GM23248 (cell line): ENCODE measurements around the gene GLIPR1. TPM values are rescaled to one million over a fixed set of nuclear protein-coding genes. Genes with fewer than 3 reads are reported as not detected.
A peak's percentile ranks its signal among the peaks of the same experiment; 100 is the strongest.
"Not testable (repeated sequence)": the region's sequence is repeated elsewhere in the genome, so short reads cannot be mapped to it uniquely, and the experiment has no call there.

Experiments used
- DNase-seq: peaks from one replicate; pipeline ENCODE4 v3.0.0-alpha.2; 2015
- H2AFZ ChIP-seq: fragments of 200-600 bp; sonication (generic); 2 replicates; pipeline ENCODE4 v1.6.1; 2016; ENCODE audit warnings: antibody characterized with exemption
- H3F3A ChIP-seq: fragments of 200-600 bp; sonication (generic); 2 replicates; pipeline ENCODE4 v1.6.1; 2016; ENCODE audit warnings: mild to moderate bottlenecking, antibody characterized with exemption, mixed run types; ENCODE audit not compliant: insufficient read depth
- H3K27ac ChIP-seq: fragments of 200-600 bp; sonication (generic); 2 replicates; pipeline ENCODE4 v1.5.1; 2016; ENCODE audit warnings: mild to moderate bottlenecking
- H3K27me3 ChIP-seq: fragments of 200-600 bp; sonication (generic); replicated peaks from 2 replicates; pipeline ENCODE4 v1.6.1; 2016; ENCODE audit warnings: mild to moderate bottlenecking; ENCODE audit not compliant: insufficient read depth
- H3K36me3 ChIP-seq: fragments of 200-600 bp; sonication (generic); 2 replicates; pipeline ENCODE4 v1.6.1; 2016; ENCODE audit warnings: low read depth, mild to moderate bottlenecking
- H3K4me1 ChIP-seq: fragments of 200-600 bp; sonication (generic); 2 replicates; pipeline ENCODE4 v1.6.1; 2016; ENCODE audit warnings: mild to moderate bottlenecking; ENCODE audit not compliant: insufficient read depth
- H3K4me2 ChIP-seq: fragments of 200-600 bp; sonication (generic); one replicate; pipeline ENCODE4 v1.6.1; 2016; ENCODE audit warnings: mild to moderate bottlenecking; ENCODE audit not compliant: unreplicated experiment
- H3K4me3 ChIP-seq: fragments of 200-600 bp; sonication (generic); 2 replicates; pipeline ENCODE4 v1.5.1; 2016; ENCODE audit warnings: mild to moderate bottlenecking
- H3K79me2 ChIP-seq: fragments of 200-600 bp; sonication (generic); 2 replicates; pipeline ENCODE4 v1.6.1; 2016; ENCODE audit warnings: mild to moderate bottlenecking; ENCODE audit not compliant: insufficient read depth
- H3K9ac ChIP-seq: fragments of 200-600 bp; sonication (generic); 2 replicates; pipeline ENCODE4 v1.6.1; 2016; ENCODE audit warnings: mild to moderate bottlenecking
- H3K9me2 ChIP-seq: fragments of 200-600 bp; sonication (generic); 2 replicates; pipeline ENCODE4 v1.6.1; 2016; ENCODE audit warnings: mixed run types, mild to moderate bottlenecking, moderate library complexity; ENCODE audit not compliant: insufficient read depth
- H3K9me3 ChIP-seq: fragments of 200-600 bp; sonication (generic); one replicate; pipeline ENCODE4 v1.6.1; 2017; ENCODE audit warnings: low read depth
- H4K20me1 ChIP-seq: fragments of 200-600 bp; sonication (generic); 2 replicates; pipeline ENCODE4 v1.6.0; 2016; ENCODE audit not compliant: insufficient read depth
- EZH2 ChIP-seq: fragments of 200-600 bp; sonication (generic); IDR thresholded peaks from 2 replicates; pipeline ENCODE4 v1.6.1; 2018; ENCODE audit warnings: antibody characterized with exemption, mild to moderate bottlenecking; ENCODE audit not compliant: insufficient read depth, poor library complexity, severe bottlenecking
- EZH2phosphoT487 ChIP-seq: fragments of 200-600 bp; sonication (generic); IDR thresholded peaks from 2 replicates; pipeline ENCODE4 v1.6.1; 2018; ENCODE audit warnings: antibody characterized with exemption, moderate library complexity, mild to moderate bottlenecking, low read depth; ENCODE audit not compliant: insufficient read depth
- WGBS, 2 experiments: methylation state at CpG; one replicate each; pipeline ENCODE4 v1.1.6; 2015 to 2017; ENCODE audit warnings: low lambda C conversion rate in 2 of 2, low coverage in 1 of 2; ENCODE audit errors: missing lambda C conversion rate in 2 of 2; 5-methylcytosine and 5-hydroxymethylcytosine counted together
- in situ Hi-C: fragments of 300-500 bp; cut with MboI; formaldehyde crosslinking; loops from 2 replicates; pipeline ENCODE4 v1.15.0; 2020
- polyA plus RNA-seq: library from polyadenylated mRNA; unstranded; fragments of >200 nt; fragmentation: Nextera tagmentation; extraction: Ambion mirVana; gene quantifications from 2 replicates; pipeline ENCODE4 v1.2.1, GENCODE V29; 2016
- total RNA-seq: library from RNA; depleted of rRNA; stranded (reverse); fragments of >200 nt; shearing (Covaris generic); gene quantifications from 2 replicates; pipeline ENCODE4 v1.2.3, GENCODE V29; 2014

The GLIPR1 gene
- total and polyA plus RNA-seq, 2 experiments from 2014 or later, result 272 to 507 TPM

DNA sequence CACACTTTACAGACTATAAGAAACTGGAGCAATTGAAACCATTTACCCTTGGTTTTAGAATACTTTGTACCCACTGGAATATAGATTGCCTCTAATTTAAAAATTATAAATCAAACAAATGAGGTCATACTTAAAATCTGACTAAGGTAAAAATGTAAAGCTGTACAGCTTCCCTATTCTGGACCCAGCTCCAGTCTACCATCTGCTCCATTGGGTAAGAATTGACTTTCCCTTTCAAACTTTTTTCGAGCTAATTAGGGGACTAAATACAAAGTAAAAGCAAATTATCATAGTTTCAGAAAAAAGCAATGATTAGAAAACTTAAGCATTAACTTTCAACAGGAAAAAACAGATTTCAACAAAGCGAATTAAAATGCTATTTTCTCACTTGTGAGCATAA, 26.5 kb downstream of the GLIPR1 start:
- in situ Hi-C loops, result no loop called here
- H3K36me3 ChIP-seq, result peaks cover 44% of the 10 kb centered on the region
- H3K79me2 ChIP-seq, result peaks cover 74% of the 10 kb centered on the region

DNA sequence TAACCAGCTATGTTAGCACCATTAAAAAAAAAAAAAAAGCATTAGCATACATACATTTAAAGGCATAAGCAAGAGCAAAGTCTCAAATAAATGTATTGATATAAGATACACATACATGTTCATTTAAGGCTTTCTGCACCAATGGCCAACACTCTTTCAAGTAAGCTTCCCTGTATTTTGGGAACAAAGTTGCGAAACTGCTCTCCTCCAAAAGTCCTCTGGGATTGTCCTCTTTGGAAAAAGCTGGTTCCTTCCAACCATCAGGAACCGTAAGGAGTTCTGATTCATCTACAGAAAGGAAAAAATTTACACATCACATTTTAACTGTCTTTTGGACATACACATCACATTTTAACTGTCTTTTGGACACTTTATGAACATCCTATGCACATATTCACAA, 27.6 kb downstream of the GLIPR1 start:
- Histone ChIP-seq H2AFZ (no peak overlapping the region), H3K4me3 (no peak overlapping the region), H3K79me2 (peaks cover 74% of the 10 kb centered on the region), H4K20me1 (no peaks in the 10 kb centered on the region), H3K9me3 (no peaks in the 10 kb centered on the region), H3K27ac (peak overlapping the region; percentile 14; the same call in 1 of the 2 replicates), H3F3A (peaks cover 61% of the 10 kb centered on the region), H3K36me3 (peaks cover 34% of the 10 kb centered on the region), H3K4me2 (no peak overlapping the region), H3K9ac (peak overlapping the region; percentile 6; the same call in 1 of the 2 replicates), H3K27me3 (no peaks in the 10 kb centered on the region), H3K4me1 (peaks cover 15% of the 10 kb centered on the region), H3K9me2 (no peaks in the 10 kb centered on the region)
- WGBS, 2 experiments, result 61 to 66% methylated on average over 2 of the region's 2 CpGs
- in situ Hi-C loops, result no loop called here
- DNase-seq, result no peak
- TF ChIP-seq EZH2, result no peak
- no peak for TF ChIP-seq EZH2phosphoT487

More for the DNA sequence above, 26.5 kb downstream of the GLIPR1 start:
- H3F3A ChIP-seq, result peaks cover 72% of the 10 kb centered on the region
- 95 to 100% methylated on average over 2 of the region's 2 CpGs for WGBS, 2 experiments
- TF ChIP-seq EZH2phosphoT487 (no peak), EZH2 (no peak)
- DNase-seq, result no peak
- 0 out of 2 replicates have a peak overlapping the region, but pooled peaks have one; percentile 9 for H3K9ac ChIP-seq
- H3K27me3 ChIP-seq, result no peaks in the 10 kb centered on the region
- H3K4me3 ChIP-seq, result no peak overlapping the region
- peak overlapping the region; percentile 16 for H3K27ac ChIP-seq
- no peak overlapping the region for H3K4me2 ChIP-seq
- no peak overlapping the region for H2AFZ ChIP-seq
- no peaks in the 10 kb centered on the region for H3K9me3 ChIP-seq
- peaks cover 13% of the 10 kb centered on the region for H3K4me1 ChIP-seq
- H4K20me1 ChIP-seq, result no peaks in the 10 kb centered on the region
- H3K9me2 ChIP-seq, result no peaks in the 10 kb centered on the region

DNA sequence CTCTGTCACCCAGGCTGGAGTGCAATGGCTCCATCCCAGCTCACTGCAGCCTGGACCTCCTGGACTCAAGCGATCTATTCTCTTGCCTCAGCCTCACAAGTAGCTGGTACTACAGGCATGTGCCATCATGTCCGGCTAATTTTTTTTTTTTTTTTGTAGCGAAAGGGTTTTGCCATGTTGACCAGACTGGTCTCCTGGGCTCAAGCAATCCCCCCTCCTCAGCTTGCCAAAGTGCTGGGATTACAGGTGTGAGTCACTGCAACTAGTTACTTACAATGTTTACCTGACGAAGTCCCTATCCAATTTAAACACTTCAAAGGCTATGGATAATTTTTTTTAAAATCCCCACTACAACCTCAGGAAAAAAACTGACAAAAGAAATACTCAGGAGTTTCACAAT, 29.1 kb downstream of the GLIPR1 start:
- no peaks in the 10 kb centered on the region for H3K9me3 ChIP-seq
- peaks cover 47% of the 10 kb centered on the region for H3F3A ChIP-seq
- H3K36me3 ChIP-seq, result peaks cover 20% of the 10 kb centered on the region
- H3K79me2 ChIP-seq, result peaks cover 68% of the 10 kb centered on the region
- in situ Hi-C loops, result no loop called here
- no peaks in the 10 kb centered on the region for H3K27me3 ChIP-seq
- peak overlapping the region; percentile 98 for H3K4me3 ChIP-seq
- H2AFZ ChIP-seq, result no peak overlapping the region
- peak overlapping the region; percentile 100 for H3K4me2 ChIP-seq
- no peak for DNase-seq
- TF ChIP-seq EZH2, result no peak
- no peak for TF ChIP-seq EZH2phosphoT487
- no peaks in the 10 kb centered on the region for H3K9me2 ChIP-seq
- H4K20me1 ChIP-seq, result no peaks in the 10 kb centered on the region
- peak overlapping the region; percentile 95 for H3K9ac ChIP-seq
- peaks cover 15% of the 10 kb centered on the region for H3K4me1 ChIP-seq
- no peak overlapping the region for H3K27ac ChIP-seq
- WGBS, 2 experiments, result 79 to 84% methylated on average over 3 to 4 of the region's 4 CpGs

DNA sequence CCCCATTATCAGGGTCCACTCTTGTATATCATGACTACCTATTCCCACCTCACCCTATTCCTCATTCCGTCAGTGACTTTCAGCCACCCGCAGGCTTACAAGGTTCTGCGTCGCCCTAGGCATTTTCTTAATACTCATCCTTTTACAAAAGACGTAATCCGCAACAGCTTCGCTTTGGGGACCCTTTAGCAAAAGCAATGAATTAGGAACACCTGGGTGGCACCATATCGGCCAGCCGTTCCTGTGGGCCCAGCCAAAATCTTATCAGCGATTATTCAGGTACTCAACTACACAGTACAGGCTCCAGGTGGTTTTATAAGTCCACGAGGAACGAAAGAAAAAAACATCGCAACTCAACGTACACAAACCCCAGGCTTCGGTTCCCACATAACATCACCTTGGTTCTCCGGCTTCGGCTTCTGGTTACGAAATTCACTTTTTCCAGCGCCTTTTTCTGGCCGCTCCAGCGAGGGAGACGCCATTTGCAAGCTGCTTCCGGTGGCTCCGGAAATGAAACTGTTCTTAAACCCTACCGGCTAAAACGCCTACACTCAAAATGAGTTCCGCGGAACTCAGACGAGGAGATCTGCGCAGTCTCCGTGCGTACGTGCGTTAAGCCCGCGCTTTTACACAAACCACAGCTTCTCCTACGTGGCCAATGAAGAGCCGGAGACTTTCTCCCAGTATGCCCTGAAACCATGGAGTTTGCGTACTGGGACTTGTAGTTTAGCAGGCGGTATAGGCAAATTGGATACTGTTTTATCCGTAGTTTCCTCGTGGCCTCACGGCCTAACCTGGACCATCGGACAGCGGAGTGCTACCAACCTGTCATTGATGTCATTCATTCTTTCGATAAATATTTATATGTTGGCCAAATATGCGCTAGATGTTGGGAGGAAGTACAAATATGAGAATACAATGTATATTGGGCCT, 30.8 kb downstream of the GLIPR1 start, which contains the start of gene KRR1:
KRR1 (minus strand) TSS at position 494 of the 933 bp plus-strand sequence; CDS start at position 482, 12 bp downstream.
- Histone ChIP-seq H4K20me1 (no peaks in the 10 kb centered on the region), H3K4me2 (peak within 1 kb of the TSS; percentile 100), H3K36me3 (0 out of 2 replicates have a peak, but pooled peaks cover 3% of the 10 kb centered on the region), H2AFZ (peak within 1 kb of the TSS; percentile 97), H3K27ac (peak within 1 kb of the TSS; percentile 67), H3K4me3 (peak within 1 kb of the TSS; percentile 98), H3F3A (peaks cover 29% of the 10 kb centered on the region), H3K9ac (peak within 1 kb of the TSS; percentile 95), H3K9me2 (no peaks in the 10 kb centered on the region), H3K9me3 (no peaks in the 10 kb centered on the region), H3K79me2 (peaks cover 50% of the 10 kb centered on the region), H3K27me3 (no peaks in the 10 kb centered on the region), H3K4me1 (peaks cover 15% of the 10 kb centered on the region)
- WGBS, 2 experiments, result 3% methylated on average over 47 of the region's 47 CpGs
- DNase-seq, result peak; percentile 99
- in situ Hi-C loops, result no loop called here
- TF ChIP-seq EZH2 (no peak), EZH2phosphoT487 (no peak)

DNA sequence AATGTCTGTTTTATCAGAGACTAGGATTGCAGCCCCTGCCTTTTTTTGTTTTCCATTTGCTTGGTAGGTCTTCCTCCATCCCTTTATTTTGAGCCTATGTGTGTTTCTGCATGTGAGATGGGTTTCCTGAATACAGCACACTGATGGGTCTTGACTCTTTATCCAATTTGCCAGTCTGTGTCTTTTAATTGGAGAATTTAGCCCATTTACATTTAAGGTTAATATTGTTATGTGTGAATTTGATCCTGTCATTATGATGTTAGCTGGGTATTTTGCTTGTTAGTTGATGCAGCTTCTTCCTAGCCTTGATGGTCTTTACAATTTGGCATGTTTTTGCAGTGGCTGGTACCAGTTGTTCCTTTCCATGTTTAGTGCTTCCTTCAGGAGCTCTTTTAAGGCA, 40.7 kb downstream of the GLIPR1 start:
- H3K27me3 ChIP-seq, H3K4me1 ChIP-seq, H3K79me2 ChIP-seq, H3K9me3 ChIP-seq, H3K9me2 ChIP-seq, H4K20me1 ChIP-seq, DNase-seq, in situ Hi-C loops, H3K27ac ChIP-seq, H2AFZ ChIP-seq, H3K4me3 ChIP-seq, H3K36me3 ChIP-seq, H3K9ac ChIP-seq, H3K4me2 ChIP-seq, H3F3A ChIP-seq: not testable (repeated sequence)

DNA sequence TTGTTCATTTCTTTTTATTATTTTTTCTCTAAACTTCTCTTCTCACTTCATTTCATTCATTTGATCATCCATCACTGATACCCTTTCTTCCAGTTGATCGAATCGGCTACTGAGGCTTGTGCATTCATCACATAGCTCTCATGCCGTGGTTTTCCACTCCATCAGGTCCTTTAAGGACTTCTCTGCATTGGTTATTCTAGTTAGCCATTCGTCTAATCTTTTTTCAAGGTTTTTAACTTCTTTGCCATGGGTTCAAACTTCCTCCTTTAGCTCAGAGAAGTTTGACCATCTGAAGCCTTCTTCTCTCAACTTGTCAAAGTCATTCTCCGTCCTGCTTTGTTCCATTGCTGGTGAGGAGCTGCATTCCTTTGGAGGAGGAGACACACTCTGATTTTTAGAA, 41.6 kb downstream of the GLIPR1 start:
- H3K4me3 ChIP-seq, H2AFZ ChIP-seq, H3K9ac ChIP-seq, H3K27ac ChIP-seq, H4K20me1 ChIP-seq, in situ Hi-C loops, H3K9me2 ChIP-seq, H3K4me1 ChIP-seq, H3K27me3 ChIP-seq, H3K79me2 ChIP-seq, H3K9me3 ChIP-seq, DNase-seq, H3F3A ChIP-seq, H3K36me3 ChIP-seq, H3K4me2 ChIP-seq: not testable (repeated sequence)
- 82 to 84% methylated on average over 5 of the region's 5 CpGs for WGBS, 2 experiments
